DMS114 treated with DMSO at 0.1 percent for 48 hours (cell line): Measurements from ENCODE around the gene GREM2.

Source experiments
- DNase-seq: peaks from one replicate; lab custom pipeline; 2025; ENCODE audit not compliant: unreplicated experiment; lab: John Stamatoyannopoulos, UW

The GREM2 gene

GRCh38 chr1:240610636-240611035 lies 1.3 kb downstream of the GREM2 start:
- no peak for DNase-seq

GRCh38 chr1:240609527-240610060 lies 2.4 kb downstream of the GREM2 start:
- DNase-seq: no peak

- DNase-seq: no peak
Measured at GRCh38 chr1:240608707-240609106, 3.2 kb downstream of the GREM2 start.

- no peak for DNase-seq
Measured at GRCh38 chr1:240607006-240607405, 4.9 kb downstream of the GREM2 start.

- DNase-seq: no peak
Measured at GRCh38 chr1:240602189-240602588, 9.8 kb downstream of the GREM2 start.

GRCh38 chr1:240599830-240600229 lies 12.1 kb downstream of the GREM2 start:
- DNase-seq: no peak

GRCh38 chr1:240599299-240599698 lies 12.7 kb downstream of the GREM2 start:
- DNase-seq: no peak

GRCh38 chr1:240598216-240599001 lies 13.5 kb downstream of the GREM2 start:
- DNase-seq: no peak

- DNase-seq: no peak
Measured at GRCh38 chr1:240597153-240597745, 14.7 kb downstream of the GREM2 start.

- DNase-seq: no peak
Measured at GRCh38 chr1:240595476-240595875, 16.5 kb downstream of the GREM2 start.

- DNase-seq: no peak
Measured at GRCh38 chr1:240591564-240591963, 20.4 kb downstream of the GREM2 start.

- DNase-seq: no peak
Measured at GRCh38 chr1:240591078-240591477, 20.9 kb downstream of the GREM2 start.

GRCh38 chr1:240589585-240590110 lies 22.3 kb downstream of the GREM2 start:
- DNase-seq: no peak

GRCh38 chr1:240586006-240586405 lies 25.9 kb downstream of the GREM2 start:
- DNase-seq: no peak

- DNase-seq: no peak
Measured at GRCh38 chr1:240582953-240583352, 29.0 kb downstream of the GREM2 start.

- DNase-seq: no peak
Measured at GRCh38 chr1:240579511-240579910, 32.4 kb downstream of the GREM2 start.

- no peak for DNase-seq
Measured at GRCh38 chr1:240577095-240577494, 34.9 kb downstream of the GREM2 start.

- no peak for DNase-seq
Measured at GRCh38 chr1:240575981-240576662, 35.8 kb downstream of the GREM2 start.

- DNase-seq: no peak
Measured at GRCh38 chr1:240572328-240572727, 39.6 kb downstream of the GREM2 start.

GRCh38 chr1:240571782-240572181 lies 40.2 kb downstream of the GREM2 start:
- DNase-seq: no peak

GRCh38 chr1:240567066-240567465 lies 44.9 kb downstream of the GREM2 start:
- no peak for DNase-seq

GRCh38 chr1:240562779-240563178 lies 49.2 kb downstream of the GREM2 start:
- DNase-seq: no peak
